CD4-positive, alpha-beta memory T cell (primary cell): ENCODE measurements around the gene BCKDK. TPM values are rescaled to one million over a fixed set of nuclear protein-coding genes. Genes with fewer than 3 reads are reported as not detected.
"Not testable (repeated sequence)": the region's sequence is repeated elsewhere in the genome, so short reads cannot be mapped to it uniquely, and the experiment has no call there.

ENCODE experiments used
- CTCF ChIA-PET: fragments of 350-600 bp; sonication (Branson Sonifier 250); formaldehyde crosslinking; loops from one replicate; lab custom pipeline; 2021; ENCODE audit warnings: inconsistent platforms; ENCODE audit not compliant: partially characterized antibody; lab: Charles Lee
- POLR2A ChIA-PET: fragments of 350-600 bp; sonication (Branson Sonifier 250); formaldehyde crosslinking; loops from one replicate; lab custom pipeline; 2021; ENCODE audit not compliant: partially characterized antibody; lab: Charles Lee
- DNase-seq, 5 donors: peaks; one replicate each; pipeline versions ENCODE4 v3.0.0 to v3.0.0-alpha.2; 2020 to 2022; ENCODE audit warnings: mixed read lengths in 1 of 5
- H3K27ac ChIP-seq: one replicate; pipeline ENCODE4 v1.7.0; 2013; ENCODE audit warnings: low read depth, low read length
- H3K27me3 ChIP-seq: 2 replicates; pipeline ENCODE4 v1.7.0; 2013; ENCODE audit warnings: mild to moderate bottlenecking, low read length, moderate library complexity; ENCODE audit not compliant: insufficient read depth
- H3K36me3 ChIP-seq: 2 replicates; pipeline ENCODE4 v1.7.0; 2013; ENCODE audit warnings: mild to moderate bottlenecking, low read length, moderate library complexity; ENCODE audit not compliant: insufficient read depth
- H3K4me1 ChIP-seq: 2 replicates; pipeline ENCODE4 v1.7.0; 2013; ENCODE audit warnings: mild to moderate bottlenecking, low read length, moderate library complexity; ENCODE audit not compliant: insufficient read depth
- H3K4me3 ChIP-seq, 2 donors: one replicate each; pipeline ENCODE4 v1.7.0; 2013; ENCODE audit warnings: low read length in 2 of 2, mild to moderate bottlenecking in 1 of 2
- H3K9me3 ChIP-seq, 2 donors: one replicate each; pipeline ENCODE4 v1.7.0; 2013; ENCODE audit warnings: low read length in 2 of 2, control low read depth in 1 of 2; ENCODE audit not compliant: control insufficient read depth in 1 of 2
- H3K27ac Mint-ChIP-seq, 7 donors: one replicate each; pipeline ENCODE4 v1.8.0; 2020 to 2021; ENCODE audit warnings: mixed read lengths in 7 of 7, mild to moderate bottlenecking in 6 of 7, inconsistent platforms in 3 of 7, moderate library complexity in 3 of 7
- H3K27me3 Mint-ChIP-seq, 2 donors: one replicate each; pipeline ENCODE4 v1.8.0; 2020 to 2021; ENCODE audit warnings: mixed read lengths in 2 of 2
- H3K36me3 Mint-ChIP-seq, 2 donors: one replicate each; pipeline ENCODE4 v1.8.0; 2020 to 2021; ENCODE audit warnings: mixed read lengths in 2 of 2, inconsistent platforms in 1 of 2, mild to moderate bottlenecking in 1 of 2
- H3K4me1 Mint-ChIP-seq, 4 donors: one replicate each; pipeline ENCODE4 v1.8.0; 2020 to 2021; ENCODE audit warnings: mixed read lengths in 4 of 4, mild to moderate bottlenecking in 1 of 4
- H3K4me3 Mint-ChIP-seq, 8 donors: one replicate each; pipeline ENCODE4 v1.8.0; 2020 to 2021; ENCODE audit warnings: mixed read lengths in 8 of 8, mild to moderate bottlenecking in 7 of 8, moderate library complexity in 6 of 8, inconsistent platforms in 3 of 8
- H3K9me3 Mint-ChIP-seq, 8 donors: one replicate each; pipeline ENCODE4 v1.8.0; 2020 to 2021; ENCODE audit warnings: mixed read lengths in 8 of 8, mild to moderate bottlenecking in 5 of 8, inconsistent platforms in 3 of 8, moderate library complexity in 1 of 8
- intact Hi-C: fragments of 100-400 bp; cut with micrococcal nuclease; formaldehyde crosslinking; loops from one replicate; pipeline ENCODE4 v1.15.1; 2023
- polyA plus RNA-seq, 2 donors: library from polyadenylated mRNA; unstranded; fragments of 300-500 nt; fragmentation: Illumina TruSeq; gene quantifications; one replicate each; pipeline ENCODE4 v1.2.3, GENCODE V29; 2021
- total RNA-seq, 2 experiments: library from RNA; stranded (reverse); gene quantifications; one replicate each; pipeline ENCODE4 v1.2.3, GENCODE V29; 2021

BCKDK gene
- total and polyA plus RNA-seq, 4 experiments from 2014 or later = 17.0 to 24.3 (median 21.7) TPM

DNA sequence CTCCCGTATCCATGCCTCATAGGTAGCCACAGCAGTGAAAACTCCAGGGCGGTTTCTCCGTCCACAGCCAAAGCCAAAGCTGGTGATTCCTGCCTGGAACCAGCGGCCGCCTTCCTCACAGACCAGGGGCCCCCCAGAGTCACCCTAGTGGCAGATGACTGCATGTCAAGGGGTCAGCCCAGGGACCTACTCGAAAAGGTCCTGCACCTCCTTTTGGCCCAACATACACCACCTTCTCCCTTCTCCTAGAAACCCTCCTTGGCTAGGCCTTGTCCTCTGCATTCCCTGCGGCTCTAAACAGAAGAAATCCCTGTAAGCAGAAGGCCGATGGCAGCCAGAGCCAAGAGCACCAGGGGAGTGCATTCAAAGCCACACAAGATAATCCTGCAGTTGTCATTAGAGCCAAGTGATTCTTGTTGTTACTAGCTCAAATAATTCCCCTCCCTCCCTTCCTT lies 35.5 kb downstream of the BCKDK start:
- POLR2A ChIA-PET = interaction anchor here (0.6 to 6.0 kb wide), 6 partner anchors 25 to 195 kb away, joined by 3 to 195 read pairs (median 12); partner anchors contain the start of genes FUS, KAT8, ORAI3 and PYCARD
- H3K4me3 Mint-ChIP-seq = peak overlapping the region; percentile 27 to 75 (median 55)
- Histone ChIP-seq H3K4me3 (no peak overlapping the region), H3K27ac (no peak overlapping the region), H3K9me3 (no peaks in the 10 kb centered on the region), H3K4me1 (peaks cover 15% of the 10 kb centered on the region), H3K36me3 (no peaks in the 10 kb centered on the region), H3K27me3 (no peaks in the 10 kb centered on the region)
- peaks cover 0 to 2% of the 10 kb centered on the region in 2 donors for H3K27me3 Mint-ChIP-seq
- DNase-seq = no peak
- intact Hi-C loops = loop anchor here (2.0 kb wide), 1 partner anchor 39 kb away; no protein-coding TSS in a partner anchor
- CTCF ChIA-PET = interaction anchor here (1.3 to 3.6 kb wide), 7 partner anchors 14 to 159 kb away, joined by 4 to 56 read pairs (median 28); partner anchors contain the start of genes FUS, HSD3B7, KAT8 and ZNF646
- H3K9me3 Mint-ChIP-seq = no peaks in the 10 kb centered on the region
- H3K27ac Mint-ChIP-seq = peak overlapping the region in 6 of 7 donors; percentile 24 to 75 (median 40)
- H3K4me1 Mint-ChIP-seq = peaks cover 3 to 14% (median 10%) of the 10 kb centered on the region in 4 donors
- no peaks in the 10 kb centered on the region for H3K36me3 Mint-ChIP-seq

GRCh38 chr16:31144418-31144817 lies 36.2 kb downstream of the BCKDK start:
- H3K27me3 ChIP-seq, H3K27me3 Mint-ChIP-seq, H3K27ac ChIP-seq, DNase-seq, H3K4me3 ChIP-seq, H3K36me3 Mint-ChIP-seq, intact Hi-C loops, H3K36me3 ChIP-seq, H3K9me3 ChIP-seq, H3K9me3 Mint-ChIP-seq: not testable (repeated sequence)
- H3K27ac Mint-ChIP-seq = peak overlapping the region in 1 of 7 donors; percentile 75
- peaks cover 15% of the 10 kb centered on the region for H3K4me1 ChIP-seq
- ChIA-PET CTCF (interaction anchor here (1.3 to 3.6 kb wide), 6 partner anchors 13 to 159 kb away, joined by 4 to 56 read pairs (median 16); partner anchors contain the start of genes HSD3B7, KAT8, ZNF646 and ZNF668), POLR2A (interaction anchor here (1.1 to 6.0 kb wide), 3 partner anchors 26 to 71 kb away, joined by 3 to 195 read pairs (median 121); partner anchors contain the start of genes FUS, KAT8, ZNF646 and ZNF668)
- peaks cover 3 to 14% (median 10%) of the 10 kb centered on the region in 4 donors for H3K4me1 Mint-ChIP-seq
- H3K4me3 Mint-ChIP-seq = peak overlapping the region in 1 of 8 donors; percentile 17

GRCh38 chr16:31145398-31145990 lies 37.3 kb downstream of the BCKDK start:
- no peaks in the 10 kb centered on the region for H3K9me3 ChIP-seq
- no peak for DNase-seq
- no peaks in the 10 kb centered on the region for H3K9me3 Mint-ChIP-seq
- peaks cover 0 to 2% of the 10 kb centered on the region in 2 donors for H3K27me3 Mint-ChIP-seq
- CTCF ChIA-PET = interaction anchor here (0.7 to 2.2 kb wide), 4 partner anchors 19 to 298 kb away, joined by 3 to 5 read pairs (median 4); partner anchors contain the start of gene ZNF843
- peaks cover 3 to 14% (median 10%) of the 10 kb centered on the region in 4 donors for H3K4me1 Mint-ChIP-seq
- H3K27ac ChIP-seq = no peak overlapping the region
- H3K4me1 ChIP-seq = peaks cover 15% of the 10 kb centered on the region
- intact Hi-C loops = no loop called here
- no peak overlapping the region for H3K4me3 Mint-ChIP-seq
- H3K36me3 Mint-ChIP-seq = no peaks in the 10 kb centered on the region
- no peak overlapping the region for H3K4me3 ChIP-seq
- H3K27ac Mint-ChIP-seq = no peak overlapping the region
- H3K27me3 ChIP-seq = no peaks in the 10 kb centered on the region
- no peaks in the 10 kb centered on the region for H3K36me3 ChIP-seq
- POLR2A ChIA-PET = interaction anchor here (0.6 to 6.0 kb wide), 3 partner anchors 33 to 673 kb away, joined by 3 to 195 read pairs (median 3); partner anchors contain the start of genes FUS, ITGAL, ZNF646 and ZNF668

- peak overlapping the region in 1 of 7 donors; percentile 8 for H3K27ac Mint-ChIP-seq
- intact Hi-C loops = no loop called here
- Histone ChIP-seq H3K4me3 (no peak overlapping the region), H3K36me3 (no peaks in the 10 kb centered on the region), H3K4me1 (peaks cover 7% of the 10 kb centered on the region), H3K27ac (no peak overlapping the region), H3K9me3 (no peaks in the 10 kb centered on the region), H3K27me3 (no peaks in the 10 kb centered on the region)
- POLR2A ChIA-PET = no interaction called here
- H3K4me1 Mint-ChIP-seq = peaks cover 0 to 7% (median 3%) of the 10 kb centered on the region in 4 donors
- no peaks in the 10 kb centered on the region for H3K36me3 Mint-ChIP-seq
- H3K9me3 Mint-ChIP-seq = no peaks in the 10 kb centered on the region
- no peak for DNase-seq
- peaks cover 0 to 2% of the 10 kb centered on the region in 2 donors for H3K27me3 Mint-ChIP-seq
- H3K4me3 Mint-ChIP-seq = no peak overlapping the region
- CTCF ChIA-PET = no interaction called here
These were observed 39.4 kb downstream of the BCKDK start for GRCh38 chr16:31147574-31147973.

DNA sequence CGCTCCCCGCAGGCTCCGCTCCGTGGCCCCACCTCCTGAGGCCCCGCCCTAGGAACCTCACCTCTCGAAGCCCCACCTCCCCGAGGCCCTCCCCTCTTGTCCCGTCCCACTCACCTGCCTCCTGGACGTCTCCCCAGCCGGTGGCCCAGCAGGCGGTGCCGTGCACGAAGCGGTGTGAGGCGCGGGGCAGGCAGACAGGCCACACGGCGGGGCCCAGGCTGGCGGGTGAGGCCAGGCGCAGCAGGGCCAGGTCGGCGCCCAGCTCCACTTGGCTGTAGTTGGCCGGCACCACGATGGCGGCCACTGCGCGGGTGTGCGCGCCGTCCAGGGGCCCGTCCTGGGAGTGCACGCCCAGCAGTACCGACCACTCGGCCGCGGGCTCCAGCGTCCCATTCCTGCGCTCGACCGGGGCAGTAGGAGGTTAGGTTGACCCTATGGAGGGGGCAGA lies 40.1 kb downstream of the BCKDK start:
- Mint-ChIP-seq H3K4me1 (peaks cover 0 to 7% (median 3%) of the 10 kb centered on the region in 4 donors), H3K36me3 (no peaks in the 10 kb centered on the region), H3K27ac (no peak overlapping the region), H3K27me3 (peaks cover 0 to 2% of the 10 kb centered on the region in 2 donors), H3K9me3 (no peaks in the 10 kb centered on the region), H3K4me3 (no peak overlapping the region)
- H3K4me1 ChIP-seq = no peaks in the 10 kb centered on the region
- intact Hi-C loops = no loop called here
- ChIA-PET CTCF (no interaction called here), POLR2A (no interaction called here)
- H3K27ac ChIP-seq = no peak overlapping the region
- no peaks in the 10 kb centered on the region for H3K36me3 ChIP-seq
- H3K9me3 ChIP-seq = no peaks in the 10 kb centered on the region
- H3K4me3 ChIP-seq = no peak overlapping the region
- DNase-seq = no peak
- H3K27me3 ChIP-seq = no peaks in the 10 kb centered on the region

DNA sequence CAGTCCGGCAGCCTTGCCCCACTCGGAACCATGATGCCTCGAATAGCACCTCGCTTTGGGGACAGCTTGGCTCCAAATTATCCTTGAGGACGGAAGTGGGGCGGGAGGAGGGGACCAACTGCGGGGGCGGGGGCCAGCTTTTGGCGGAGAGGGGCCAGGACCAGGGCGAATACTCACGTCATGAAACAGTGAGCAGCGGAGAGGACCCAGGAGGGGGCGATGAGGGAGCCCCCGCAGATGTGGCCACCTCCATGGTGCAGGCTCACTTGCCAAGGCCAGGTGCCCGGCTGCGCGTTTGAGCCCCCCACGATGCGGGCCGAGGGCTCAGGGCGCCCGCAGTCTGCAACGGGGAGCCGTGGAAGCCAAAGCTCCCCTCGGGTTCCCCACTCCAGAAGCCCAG lies 40.7 kb downstream of the BCKDK start:
- H3K9me3 Mint-ChIP-seq = no peaks in the 10 kb centered on the region
- H3K36me3 ChIP-seq = no peaks in the 10 kb centered on the region
- H3K27ac Mint-ChIP-seq = no peak overlapping the region
- intact Hi-C loops = no loop called here
- no peaks in the 10 kb centered on the region for H3K27me3 ChIP-seq
- no peak overlapping the region for H3K4me3 Mint-ChIP-seq
- ChIA-PET POLR2A (no interaction called here), CTCF (no interaction called here)
- peaks cover 0 to 2% (median under 1%) of the 10 kb centered on the region in 4 donors for H3K4me1 Mint-ChIP-seq
- H3K4me1 ChIP-seq = no peaks in the 10 kb centered on the region
- DNase-seq = no peak
- no peaks in the 10 kb centered on the region for H3K9me3 ChIP-seq
- peaks cover 0 to 2% of the 10 kb centered on the region in 2 donors for H3K27me3 Mint-ChIP-seq
- H3K4me3 ChIP-seq = no peak overlapping the region
- H3K36me3 Mint-ChIP-seq = no peaks in the 10 kb centered on the region
- H3K27ac ChIP-seq = no peak overlapping the region

GRCh38 chr16:31149332-31149731 lies 41.1 kb downstream of the BCKDK start:
- CTCF ChIA-PET = no interaction called here
- intact Hi-C loops = no loop called here
- peaks cover 0 to 2% of the 10 kb centered on the region in 2 donors for H3K27me3 Mint-ChIP-seq

More at GRCh38 chr16:31149332-31149731, 41.1 kb downstream of the BCKDK start:
- H3K9me3 Mint-ChIP-seq = no peaks in the 10 kb centered on the region
- DNase-seq = no peak
- Histone ChIP-seq H3K27ac (no peak overlapping the region), H3K4me1 (no peaks in the 10 kb centered on the region), H3K4me3 (no peak overlapping the region), H3K36me3 (no peaks in the 10 kb centered on the region), H3K9me3 (no peaks in the 10 kb centered on the region), H3K27me3 (no peaks in the 10 kb centered on the region)
- no peaks in the 10 kb centered on the region for H3K36me3 Mint-ChIP-seq
- H3K4me3 Mint-ChIP-seq = no peak overlapping the region
- H3K27ac Mint-ChIP-seq = peak overlapping the region in 1 of 7 donors; percentile 15
- no peaks in the 10 kb centered on the region for H3K4me1 Mint-ChIP-seq
- POLR2A ChIA-PET = interaction anchor here (0.7 kb wide), 1 partner anchor 31 kb away, joined by 3 read pairs; the partner anchor contains the start of gene FUS
